H9 (cell line): ENCODE results near the gene MND1. TPM values are rescaled to one million over a fixed set of nuclear protein-coding genes. Genes with fewer than 3 reads are reported as not detected.

Experiments used
- DNase-seq: peaks from one replicate; pipeline ENCODE4 v3.0.0-alpha.2; 2017
- H2AFZ ChIP-seq: one replicate; pipeline ENCODE4 v1.6.1; 2013; ENCODE audit warnings: mild to moderate bottlenecking, low read length, control low read depth, moderate library complexity
- H2AK5ac ChIP-seq: 2 replicates; pipeline ENCODE4 v1.6.1; 2013; ENCODE audit warnings: low read length, control low read depth, mixed read lengths; ENCODE audit not compliant: insufficient read length
- H2BK120ac ChIP-seq: one replicate; pipeline ENCODE4 v1.6.1; 2013; ENCODE audit warnings: low read depth, mild to moderate bottlenecking, low read length, control low read depth, inconsistent platforms; ENCODE audit not compliant: poor library complexity, severe bottlenecking
- H2BK12ac ChIP-seq: 2 replicates; pipeline ENCODE4 v1.6.1; 2013; ENCODE audit warnings: low read length, control low read depth, mixed read lengths, low read depth; ENCODE audit not compliant: insufficient read length
- H2BK15ac ChIP-seq: 2 replicates; pipeline ENCODE4 v1.6.1; 2013; ENCODE audit warnings: low read depth, low read length, control low read depth
- H2BK20ac ChIP-seq: one replicate; pipeline ENCODE4 v1.6.1; 2013; ENCODE audit warnings: low read depth, mild to moderate bottlenecking, low read length, control low read depth, inconsistent platforms; ENCODE audit not compliant: poor library complexity, severe bottlenecking
- H2BK5ac ChIP-seq: 2 replicates; pipeline ENCODE4 v1.6.1; 2013; ENCODE audit warnings: low read length, control low read depth, mixed read lengths; ENCODE audit not compliant: insufficient read length
- H3K14ac ChIP-seq: 2 replicates; pipeline ENCODE4 v1.6.1; 2013; ENCODE audit warnings: low read length, control low read depth; ENCODE audit not compliant: insufficient read depth
- H3K18ac ChIP-seq: 2 replicates; pipeline ENCODE4 v1.6.1; 2013; ENCODE audit warnings: low read depth, mild to moderate bottlenecking, mixed read lengths, low read length, control low read depth; ENCODE audit not compliant: insufficient read length
- H3K23ac ChIP-seq: 2 replicates; pipeline ENCODE4 v1.6.1; 2013; ENCODE audit warnings: low read length, control low read depth, mixed read lengths, low read depth; ENCODE audit not compliant: insufficient read length
- H3K23me2 ChIP-seq: 2 replicates; pipeline ENCODE4 v1.6.1; 2013; ENCODE audit warnings: low read depth, mild to moderate bottlenecking, mixed read lengths, low read length, control low read depth; ENCODE audit not compliant: insufficient read length, poor library complexity, severe bottlenecking
- H3K27ac ChIP-seq: 2 replicates; pipeline ENCODE4 v1.5.1; 2013; ENCODE audit warnings: low read length, control low read depth, mixed read lengths, low read depth; ENCODE audit not compliant: insufficient read length
- H3K27me3 ChIP-seq: 2 replicates; pipeline ENCODE4 v1.6.1; 2013; ENCODE audit warnings: low read length, control low read depth, inconsistent platforms; ENCODE audit not compliant: insufficient read depth
- H3K4ac ChIP-seq: 2 replicates; pipeline ENCODE4 v1.6.1; 2013; ENCODE audit warnings: low read depth, mild to moderate bottlenecking, control low read depth, inconsistent platforms, low read length, moderate library complexity
- H3K4me1 ChIP-seq: 2 replicates; pipeline ENCODE4 v1.6.1; 2013; ENCODE audit warnings: low read length, control low read depth, inconsistent platforms; ENCODE audit not compliant: insufficient read depth
- H3K4me2 ChIP-seq: 2 replicates; pipeline ENCODE4 v1.6.1; 2013; ENCODE audit warnings: low read length, control low read depth, mixed read lengths; ENCODE audit not compliant: insufficient read length, insufficient read depth
- H3K56ac ChIP-seq: 2 replicates; pipeline ENCODE4 v1.6.1; 2013; ENCODE audit warnings: low read depth, mild to moderate bottlenecking, mixed read lengths, low read length, control low read depth; ENCODE audit not compliant: insufficient read length
- H3K79me1 ChIP-seq: 2 replicates; pipeline ENCODE4 v1.6.1; 2013; ENCODE audit warnings: low read depth, mild to moderate bottlenecking, moderate library complexity, low read length, control low read depth, inconsistent platforms; ENCODE audit not compliant: insufficient read depth, poor library complexity, severe bottlenecking
- H3K79me2 ChIP-seq: 2 replicates; pipeline ENCODE4 v1.6.1; 2013; ENCODE audit warnings: low read length, control low read depth, inconsistent platforms; ENCODE audit not compliant: insufficient read depth
- H3K9ac ChIP-seq: 2 replicates; pipeline ENCODE4 v1.6.1; 2013; ENCODE audit warnings: low read length, control low read depth, mixed read lengths; ENCODE audit not compliant: insufficient read length; ENCODE audit errors: extremely low read depth
- H3K9me3 ChIP-seq: one replicate; pipeline ENCODE4 v1.6.1; 2013; ENCODE audit warnings: low read depth, low read length, inconsistent platforms; ENCODE audit not compliant: control insufficient read depth
- H3T11ph ChIP-seq: one replicate; pipeline ENCODE4 v1.6.1; 2013; ENCODE audit warnings: mild to moderate bottlenecking, low read length, control low read depth, inconsistent platforms
- H4K20me1 ChIP-seq: one replicate; pipeline ENCODE4 v1.6.1; 2013; ENCODE audit not compliant: control insufficient read depth, insufficient read length, insufficient read depth
- H4K5ac ChIP-seq: 2 replicates; pipeline ENCODE4 v1.6.1; 2013; ENCODE audit warnings: low read depth, mild to moderate bottlenecking, mixed read lengths, low read length, control low read depth; ENCODE audit not compliant: insufficient read length
- H4K8ac ChIP-seq: replicated peaks from 2 replicates; pipeline ENCODE4 v1.6.1; 2013; ENCODE audit warnings: low read length, control low read depth, mixed read lengths, low read depth; ENCODE audit not compliant: insufficient read length
- H4K91ac ChIP-seq: 2 replicates; pipeline ENCODE4 v1.6.1; 2013; ENCODE audit warnings: low read depth, mild to moderate bottlenecking, moderate library complexity, mixed read lengths, low read length, control low read depth; ENCODE audit not compliant: insufficient read length
- H3K27ac Mint-ChIP-seq, 3 experiments: 2 replicates in 2 of 3; 3 replicates in 1 of 3; pipeline ENCODE4 v1.8.0; 2020 to 2021; ENCODE audit warnings: mixed read lengths in 3 of 3, mild to moderate bottlenecking in 1 of 3, moderate library complexity in 1 of 3
- H3K27me3 Mint-ChIP-seq: 2 replicates; pipeline ENCODE4 v1.8.0; 2021; ENCODE audit warnings: low read depth, mild to moderate bottlenecking, moderate library complexity, mixed read lengths
- H3K36me3 Mint-ChIP-seq, 3 experiments: 2 replicates in 2 of 3; 3 replicates in 1 of 3; pipeline ENCODE4 v1.8.0; 2020 to 2021; ENCODE audit warnings: low read depth in 3 of 3, mixed read lengths in 3 of 3; ENCODE audit not compliant: insufficient read depth in 1 of 3
- H3K4me1 Mint-ChIP-seq, 2 experiments: 2 replicates each; pipeline ENCODE4 v1.8.0; 2020; ENCODE audit warnings: mixed read lengths in 2 of 2
- H3K4me3 Mint-ChIP-seq, 2 experiments: 2 replicates in 1 of 2; 3 replicates in 1 of 2; pipeline ENCODE4 v1.8.0; 2020 to 2021; ENCODE audit warnings: mild to moderate bottlenecking in 2 of 2, mixed read lengths in 2 of 2, moderate library complexity in 1 of 2
- H3K9me3 Mint-ChIP-seq, 2 experiments: 2 replicates in 1 of 2; 3 replicates in 1 of 2; pipeline ENCODE4 v1.8.0; 2020; ENCODE audit warnings: mild to moderate bottlenecking in 2 of 2, mixed read lengths in 2 of 2, moderate library complexity in 1 of 2
- WGBS: extraction: QIAGEN DNeasy Blood & Tissue Kit; methylation state at CpG from one replicate; pipeline ENCODE4 v1.1.7; 2013; ENCODE audit warnings: missing lambda C conversion rate, low lambda C conversion rate, mixed read lengths; ENCODE audit not compliant: insufficient read length; ENCODE audit errors: extremely low coverage; 5-methylcytosine and 5-hydroxymethylcytosine counted together
- total RNA-seq: library from RNA; stranded (reverse); gene quantifications from 2 replicates; pipeline ENCODE4 v1.2.1, GENCODE V29; 2021
- TF ChIP-seq, protein P1 (sequence below): fragments of 200-600 bp; sonication (generic); conservative IDR thresholded peaks from 3 replicates; pipeline ENCODE4 v1.8.0; 2021; ENCODE audit warnings: antibody characterized with exemption, mild to moderate bottlenecking

Gene MND1
- total RNA-seq, 1 experiment from 2014 or later = 21.0 TPM

DNA sequence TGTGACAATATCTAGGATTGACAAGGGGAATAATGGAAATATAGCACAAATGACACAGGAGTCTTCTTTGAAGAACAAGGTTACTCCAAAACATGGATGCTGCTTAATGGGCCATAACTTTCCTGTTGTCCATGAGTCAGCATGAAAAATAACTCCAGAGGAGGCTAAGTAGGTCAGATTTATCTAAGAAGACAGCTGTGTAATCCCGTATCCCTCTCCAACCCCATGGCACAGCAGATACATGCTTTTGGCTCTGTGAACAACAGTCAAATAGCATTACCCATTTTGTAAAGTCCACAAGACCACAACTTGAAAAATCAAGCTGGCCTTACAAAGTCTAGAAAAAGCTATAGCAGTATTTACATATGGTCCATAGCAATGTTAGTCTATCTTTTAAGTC lies 119.6 kb downstream of the MND1 start:
- H3K27ac ChIP-seq = no peak overlapping the region
- no peak overlapping the region for H3K9ac ChIP-seq
- H3K79me1 ChIP-seq = no peaks in the 10 kb centered on the region
- H2AFZ ChIP-seq = no peak overlapping the region
- H3K56ac ChIP-seq = no peak overlapping the region
- H2BK120ac ChIP-seq = no peak overlapping the region
- H4K5ac ChIP-seq = no peak overlapping the region
- no CpG with 5 or more reads among the region's 1 CpG for WGBS
- no peak overlapping the region for H2AK5ac ChIP-seq
- no peaks in the 10 kb centered on the region for H3K9me3 ChIP-seq
- no peak overlapping the region for H3K14ac ChIP-seq
- no peaks in the 10 kb centered on the region for H4K20me1 ChIP-seq
- H3K79me2 ChIP-seq = peaks cover 3% of the 10 kb centered on the region; the same call in 1 of the 2 replicates
- TF ChIP-seq, protein P1, sequence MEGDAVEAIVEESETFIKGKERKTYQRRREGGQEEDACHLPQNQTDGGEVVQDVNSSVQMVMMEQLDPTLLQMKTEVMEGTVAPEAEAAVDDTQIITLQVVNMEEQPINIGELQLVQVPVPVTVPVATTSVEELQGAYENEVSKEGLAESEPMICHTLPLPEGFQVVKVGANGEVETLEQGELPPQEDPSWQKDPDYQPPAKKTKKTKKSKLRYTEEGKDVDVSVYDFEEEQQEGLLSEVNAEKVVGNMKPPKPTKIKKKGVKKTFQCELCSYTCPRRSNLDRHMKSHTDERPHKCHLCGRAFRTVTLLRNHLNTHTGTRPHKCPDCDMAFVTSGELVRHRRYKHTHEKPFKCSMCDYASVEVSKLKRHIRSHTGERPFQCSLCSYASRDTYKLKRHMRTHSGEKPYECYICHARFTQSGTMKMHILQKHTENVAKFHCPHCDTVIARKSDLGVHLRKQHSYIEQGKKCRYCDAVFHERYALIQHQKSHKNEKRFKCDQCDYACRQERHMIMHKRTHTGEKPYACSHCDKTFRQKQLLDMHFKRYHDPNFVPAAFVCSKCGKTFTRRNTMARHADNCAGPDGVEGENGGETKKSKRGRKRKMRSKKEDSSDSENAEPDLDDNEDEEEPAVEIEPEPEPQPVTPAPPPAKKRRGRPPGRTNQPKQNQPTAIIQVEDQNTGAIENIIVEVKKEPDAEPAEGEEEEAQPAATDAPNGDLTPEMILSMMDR = no peak
- no peak overlapping the region for H4K8ac ChIP-seq
- H2BK5ac ChIP-seq = no peak overlapping the region
- H3K9me3 Mint-ChIP-seq = no peaks in the 10 kb centered on the region; a peak in 1 of 5 replicates
- no peaks in the 10 kb centered on the region; the same call in 1 of the 2 replicates for H3K4me1 ChIP-seq
- no peak overlapping the region for H2BK20ac ChIP-seq
- no peaks in the 10 kb centered on the region for H3K27me3 ChIP-seq
- peaks cover 24 to 29% of the 10 kb centered on the region in 2 experiments for H3K4me1 Mint-ChIP-seq
- H3K18ac ChIP-seq = no peak overlapping the region
- H3K4me2 ChIP-seq = no peak overlapping the region
- H4K91ac ChIP-seq = no peak overlapping the region
- H3K4me3 Mint-ChIP-seq = no peak overlapping the region
- H2BK12ac ChIP-seq = no peak overlapping the region
- peaks cover 13% of the 10 kb centered on the region for H3K27me3 Mint-ChIP-seq
- H3K36me3 Mint-ChIP-seq = peaks cover 0 to 2% (median 0%) of the 10 kb centered on the region in 3 experiments; a peak in 3 of 7 replicates
- no peak overlapping the region for H3K23ac ChIP-seq
- no peak overlapping the region for H2BK15ac ChIP-seq
- no peak overlapping the region for H3T11ph ChIP-seq
- peaks cover 11% of the 10 kb centered on the region for H3K23me2 ChIP-seq
- H3K27ac Mint-ChIP-seq = no peak overlapping the region
- H3K4ac ChIP-seq = no peak overlapping the region
- DNase-seq = no peak

Other genes starting within 250 kb of the MND1 start
- 28.9 and 29.0 TPM in 2 replicates for gene TRIM2, start 140.2 kb upstream of the MND1 start, total RNA-seq
- 14.6 and 15.9 TPM in 2 replicates for gene TMEM131L, start 121.7 kb downstream of the MND1 start, total RNA-seq